ENCODE measurements around the gene PDGFB.

GRCh38 chr22:39185601-39186012 is 59.2 kb downstream of the PDGFB start:
- no peak for TF ChIP-seq FOXP2 (optimal IDR thresholded peaks at IDR 0.05; ENCODE audit: control extremely low read depth, extremely low read length, insufficient read depth)
- TF ChIP-seq POLR2AphosphoS5 (IDR thresholded peaks at IDR 0.05; ENCODE audit: borderline replicate concordance, low read depth, low read length) = no peak

Data from SK-N-MC (cell line).